Posterior vena cava (tissue), 2 donors: ENCODE results near the gene CLDN7. TPM values are rescaled to one million over a fixed set of nuclear protein-coding genes. Genes with fewer than 3 reads are reported as not detected.

ENCODE experiments used
- DNase-seq: peaks from one replicate; pipeline ENCODE4 v3.0.0-alpha.2; 2020; ENCODE audit warnings: low spot score
- intact Hi-C, 2 donors: fragments of 100-400 bp; cut with DNase I; formaldehyde crosslinking; loops; one replicate each; pipeline versions ENCODE4 v1.14.1 to v1.14.2; 2022 to 2023
- long read RNA-seq, 2 donors: library from polyadenylated mRNA; unstranded; transcript quantifications; one replicate each; pipeline ENCODE4 v2.0.0, GENCODE V29; 2020 to 2021
- total RNA-seq, 2 donors: library from RNA; stranded (reverse); fragmentation: NEBNext Ultra II Directional; extraction: Animal tissue kit (Norgen Biotek cat#: 25700); gene quantifications; one replicate each; pipeline ENCODE4 v1.2.1, GENCODE V29; 2021
- donor health status: DM: yes; HTN: yes; CAD: no.
- donor health status: DM: yes; HTN: yes; CAD: no.

The CLDN7 gene, protein sequence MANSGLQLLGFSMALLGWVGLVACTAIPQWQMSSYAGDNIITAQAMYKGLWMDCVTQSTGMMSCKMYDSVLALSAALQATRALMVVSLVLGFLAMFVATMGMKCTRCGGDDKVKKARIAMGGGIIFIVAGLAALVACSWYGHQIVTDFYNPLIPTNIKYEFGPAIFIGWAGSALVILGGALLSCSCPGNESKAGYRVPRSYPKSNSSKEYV
- 1 to 10 TPM; 1.6 to 4.4 TPM for total RNA-seq
- long read RNA-seq, donor 1, partial matches to known transcripts: 0 of 2 reads
- long read RNA-seq, donor 1, other reads (novel, unspliced or antisense): 0 of 2 reads
- long read RNA-seq, donor 2, partial matches to known transcripts: 0 of 1 reads
- long read RNA-seq, donor 2, other reads (novel, unspliced or antisense): 0 of 1 reads

GRCh38 chr17:7262192-7262934 lies at the start of gene CLDN7:
Gene CLDN7, minus strand, starts transcription at chr17:7262478. Its CDS starts 435 bp downstream, at chr17:7262043.
- intact Hi-C loops: no loop called here

GRCh38 chr17:7311110-7311705 lies 48.9 kb upstream of the CLDN7 start:
- intact Hi-C loops: no loop called here
- no peak for DNase-seq

More at GRCh38 chr17:7262192-7262934, at the start of gene CLDN7:
- DNase-seq: no peak

DNA sequence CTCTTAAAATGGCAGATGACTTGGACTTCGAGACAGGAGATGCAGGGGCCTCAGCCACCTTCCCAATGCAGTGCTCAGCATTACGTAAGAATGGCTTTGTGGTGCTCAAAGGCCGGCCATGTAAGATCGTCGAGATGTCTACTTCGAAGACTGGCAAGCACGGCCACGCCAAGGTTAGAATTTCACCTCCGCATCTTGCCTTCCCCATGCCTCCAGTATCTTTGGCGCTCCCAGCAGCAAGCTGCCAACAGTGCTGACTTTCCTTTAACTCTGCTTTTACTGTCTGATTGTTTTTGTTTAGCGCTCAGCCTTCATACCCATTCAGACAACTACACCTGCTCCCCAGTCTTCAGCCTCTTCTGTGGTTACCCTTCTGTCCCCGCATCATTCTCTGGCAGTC lies 47.4 kb upstream of the CLDN7 start:
- intact Hi-C loops: no loop called here
- no peak for DNase-seq

- no peak for DNase-seq
- intact Hi-C loops: no loop called here
Observed at GRCh38 chr17:7308625-7309433, 46.6 kb upstream of the CLDN7 start.

- peak; percentile 92 for DNase-seq
- intact Hi-C loops: no loop called here
Observed at GRCh38 chr17:7307686-7308624, 45.7 kb upstream of the CLDN7 start.

- intact Hi-C loops: no loop called here
Observed at GRCh38 chr17:7306911-7307685, 44.8 kb upstream of the CLDN7 start, which contains the start of gene EIF5A. Gene EIF5A, plus strand, starts transcription at chr17:7307628. Its CDS starts 2,008 bp downstream, at chr17:7309636.

GRCh38 chr17:7304179-7304578 lies 41.9 kb upstream of the CLDN7 start:
- no peak for DNase-seq
- intact Hi-C loops: no loop called here

More at GRCh38 chr17:7306911-7307685, 44.8 kb upstream of the CLDN7 start, which contains the start of gene EIF5A:
- DNase-seq: peak; percentile 100

- DNase-seq: peak; percentile 95
- intact Hi-C loops: loop anchor here in 1 of 2 donors (2.0 to 10.0 kb wide), 2 partner anchors 16 to 48 kb away; partner anchors contain the start of gene SLC2A4
Observed at GRCh38 chr17:7296189-7296861, 34.0 kb upstream of the CLDN7 start.

- intact Hi-C loops: loop anchor here in 1 of 2 donors (2.0 to 10.0 kb wide), 2 partner anchors 15 to 49 kb away; partner anchors contain the start of gene SLC2A4
- DNase-seq: no peak
Observed at GRCh38 chr17:7295230-7296180, 33.2 kb upstream of the CLDN7 start.

DNA sequence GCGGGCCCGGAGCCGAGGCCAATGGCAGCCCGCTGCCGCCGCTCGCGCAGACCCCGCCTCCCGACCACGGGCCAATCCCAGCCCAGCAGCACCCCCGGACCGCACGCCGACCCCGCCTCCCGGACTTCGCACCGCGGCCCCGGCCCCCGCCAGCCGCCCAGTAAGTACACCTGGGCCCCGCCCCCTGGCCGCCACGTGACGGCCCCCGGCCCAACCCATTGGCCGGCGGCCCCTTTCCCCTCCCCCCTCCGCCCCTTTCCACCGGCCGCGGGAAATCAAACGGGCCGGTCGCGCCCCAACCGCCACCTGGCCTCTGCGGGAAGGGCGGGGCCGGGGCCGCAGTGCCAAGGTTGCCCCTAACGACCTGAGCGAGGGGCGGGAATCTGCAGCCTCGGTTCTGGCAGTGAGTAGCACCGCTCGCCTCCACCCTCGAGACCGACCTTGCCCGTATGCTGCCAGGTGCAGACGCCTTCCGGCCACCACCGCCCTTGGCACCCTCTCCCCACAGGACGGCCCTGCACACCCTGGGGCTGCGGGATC lies 32.4 kb upstream of the CLDN7 start, which contains the start of gene YBX2:
TSS of gene YBX2 (minus strand) at position 26 of the 540 bp plus-strand sequence. CDS start 139 bp downstream, outside the sequence.
- intact Hi-C loops: loop anchor here in 1 of 2 donors (10.0 kb wide), 1 partner anchor 50 kb away; no protein-coding TSS in a partner anchor
- no peak for DNase-seq

- intact Hi-C loops: loop anchor here in 1 of 2 donors (10.0 kb wide), 1 partner anchor 51 kb away; no protein-coding TSS in a partner anchor
- DNase-seq: no peak
Observed at GRCh38 chr17:7293816-7294613, 31.7 kb upstream of the CLDN7 start.

- no peak for DNase-seq
Observed at GRCh38 chr17:7293159-7293558, 30.9 kb upstream of the CLDN7 start.

DNA sequence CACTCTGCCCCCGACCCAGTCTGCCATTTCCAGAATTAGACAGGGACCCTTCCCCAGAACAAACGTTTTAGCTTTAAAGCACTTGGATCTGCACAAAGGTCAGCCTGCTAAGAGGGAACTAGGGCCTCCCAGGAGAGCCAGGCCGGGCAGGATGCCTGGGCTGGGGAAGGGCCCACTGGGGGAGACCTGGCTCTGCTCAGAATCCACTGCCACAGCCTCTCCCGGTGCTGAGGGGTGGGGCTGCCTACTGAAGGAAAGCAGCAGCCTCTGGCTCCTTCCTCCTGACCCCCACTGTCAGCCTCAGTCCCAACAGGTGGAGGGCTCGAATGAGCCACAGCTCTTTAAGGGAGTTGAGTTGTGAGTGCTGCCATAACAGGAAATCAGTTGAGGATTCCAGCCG lies 30.5 kb upstream of the CLDN7 start:
- intact Hi-C loops: loop anchor here in 1 of 2 donors (10.0 kb wide), 1 partner anchor 52 kb away; no protein-coding TSS in a partner anchor
- DNase-seq: no peak

More at GRCh38 chr17:7293159-7293558, 30.9 kb upstream of the CLDN7 start:
- intact Hi-C loops: loop anchor here in 1 of 2 donors (10.0 kb wide), 1 partner anchor 52 kb away; no protein-coding TSS in a partner anchor

GRCh38 chr17:7292194-7292593 lies 29.9 kb upstream of the CLDN7 start:
- intact Hi-C loops: loop anchor here in 1 of 2 donors (10.0 kb wide), 1 partner anchor 53 kb away; no protein-coding TSS in a partner anchor
- DNase-seq: no peak
